Astrocyte (in vitro differentiated cells and primary cell): ENCODE results near the gene P2RY1. TPM values are rescaled to one million over a fixed set of nuclear protein-coding genes. Genes with fewer than 3 reads are reported as not detected.

Experiments used
- DNase-seq: peaks from one replicate; pipeline ENCODE4 v3.0.0-alpha.2; 2010; ENCODE audit warnings: low read depth
- FAIRE-seq: peaks from 2 replicates; lab custom pipeline; 2011; peaks lifted over from hg19 to GRCh38; lab: Jason Lieb, UNC
- H2AFZ ChIP-seq: 2 replicates; pipeline ENCODE4 v1.6.0; 2012; ENCODE audit warnings: low read depth, low read length, inconsistent platforms
- H3K27ac ChIP-seq: 2 replicates; pipeline ENCODE4 v1.5.1; 2011; ENCODE audit warnings: low read depth, low read length, inconsistent platforms
- H3K27me3 ChIP-seq: 2 replicates; pipeline ENCODE4 v1.6.0; 2011; ENCODE audit warnings: low read length, inconsistent platforms; ENCODE audit not compliant: insufficient read depth
- H3K36me3 ChIP-seq: 2 replicates; pipeline ENCODE4 v1.5.1; 2011; ENCODE audit warnings: low read length, inconsistent platforms; ENCODE audit not compliant: insufficient read depth
- H3K4me1 ChIP-seq: 2 replicates; pipeline ENCODE4 v1.5.1; 2011; ENCODE audit warnings: low read length, inconsistent platforms; ENCODE audit not compliant: insufficient read depth
- H3K4me2 ChIP-seq: 2 replicates; pipeline ENCODE4 v1.6.0; 2012; ENCODE audit warnings: low read length, inconsistent platforms
- H3K4me3 ChIP-seq: 2 replicates; pipeline ENCODE4 v1.5.1; 2011; ENCODE audit warnings: low read depth, mild to moderate bottlenecking, low read length, inconsistent platforms; ENCODE audit not compliant: insufficient read depth
- H3K79me2 ChIP-seq: 2 replicates; pipeline ENCODE4 v1.6.0; 2012; ENCODE audit warnings: mild to moderate bottlenecking, low read length, inconsistent platforms; ENCODE audit not compliant: insufficient read depth
- H3K9ac ChIP-seq: 2 replicates; pipeline ENCODE4 v1.6.0; 2012; ENCODE audit warnings: mild to moderate bottlenecking, low read length, inconsistent platforms
- H3K9me3 ChIP-seq: 2 replicates; pipeline ENCODE4 v1.5.1; 2012; ENCODE audit warnings: low read depth, mild to moderate bottlenecking, low read length, inconsistent platforms; ENCODE audit not compliant: insufficient read depth
- H4K20me1 ChIP-seq: 2 replicates; pipeline ENCODE4 v1.6.0; 2012; ENCODE audit warnings: low read length, inconsistent platforms; ENCODE audit not compliant: insufficient read depth
- H3K27ac Mint-ChIP-seq: one replicate; pipeline ENCODE4 v1.8.0; 2021; ENCODE audit warnings: mild to moderate bottlenecking, mixed read lengths; ENCODE audit not compliant: unreplicated experiment
- H3K27me3 Mint-ChIP-seq: one replicate; pipeline ENCODE4 v1.8.0; 2021; ENCODE audit warnings: low read depth, mixed read lengths; ENCODE audit not compliant: unreplicated experiment
- H3K36me3 Mint-ChIP-seq: one replicate; pipeline ENCODE4 v1.8.0; 2021; ENCODE audit warnings: low read depth, mixed read lengths; ENCODE audit not compliant: unreplicated experiment
- H3K4me1 Mint-ChIP-seq: one replicate; pipeline ENCODE4 v1.8.0; 2021; ENCODE audit warnings: low read depth, mixed read lengths; ENCODE audit not compliant: unreplicated experiment
- H3K4me3 Mint-ChIP-seq: one replicate; pipeline ENCODE4 v1.8.0; 2021; ENCODE audit warnings: mild to moderate bottlenecking, moderate library complexity, mixed read lengths; ENCODE audit not compliant: unreplicated experiment
- H3K9me3 Mint-ChIP-seq: one replicate; pipeline ENCODE4 v1.8.0; 2021; ENCODE audit warnings: mild to moderate bottlenecking, mixed read lengths; ENCODE audit not compliant: unreplicated experiment
- EZH2 ChIP-seq: IDR thresholded peaks from 2 replicates; pipeline ENCODE4 v1.6.1; 2012; ENCODE audit warnings: mild to moderate bottlenecking, low read length, inconsistent platforms; ENCODE audit not compliant: insufficient read depth
- total RNA-seq: library from RNA; stranded (reverse); gene quantifications from 2 replicates; pipeline ENCODE4 v1.2.1, GENCODE V29; 2021
- TF ChIP-seq, protein P1 (sequence below): IDR thresholded peaks from 2 replicates; pipeline ENCODE4 v1.5.1; 2011; ENCODE audit warnings: low read depth, mild to moderate bottlenecking, inconsistent platforms, low read length, moderate library complexity; ENCODE audit not compliant: insufficient read depth

P2RY1 gene
- total RNA-seq, 1 donor from 2014 or later = 1.4 TPM

DNA sequence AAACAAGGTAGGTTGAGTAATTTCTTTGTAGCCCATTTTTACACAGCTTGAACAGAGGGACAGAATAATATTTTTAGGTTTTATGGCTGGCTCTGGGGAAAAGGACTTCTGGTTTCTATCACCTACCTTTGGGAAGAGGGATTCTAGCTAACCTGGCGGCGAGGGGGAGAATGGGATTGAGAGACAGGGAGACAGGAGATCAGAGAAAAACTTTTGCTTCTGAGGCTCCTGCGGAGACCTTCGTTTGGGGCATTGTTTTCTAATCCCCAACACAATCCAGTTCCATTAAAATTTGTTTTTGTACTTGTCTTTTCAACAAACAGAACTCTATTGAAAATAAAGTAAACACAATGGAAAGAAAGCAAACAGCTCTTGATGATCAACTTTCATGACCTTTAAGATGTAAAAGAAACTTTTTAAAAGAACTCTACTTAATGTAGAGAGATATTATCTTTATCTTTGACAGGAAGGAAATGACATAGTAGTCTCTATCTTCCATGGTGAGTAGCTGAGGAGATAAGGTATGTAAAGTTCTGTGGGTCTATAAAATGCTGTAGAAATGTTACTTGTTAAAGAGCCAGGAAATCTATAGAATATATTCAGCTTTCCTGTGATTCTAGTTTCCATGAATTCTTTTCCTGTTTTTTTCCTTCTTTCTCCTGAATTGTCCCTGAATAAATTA, 37.0 kb upstream of the P2RY1 start:
- Histone ChIP-seq H3K36me3 (no peaks in the 10 kb centered on the region), H2AFZ (no peak overlapping the region), H3K9me3 (no peaks in the 10 kb centered on the region), H3K79me2 (no peaks in the 10 kb centered on the region), H3K27me3 (no peaks in the 10 kb centered on the region), H3K27ac (no peak overlapping the region), H3K4me2 (no peak overlapping the region), H4K20me1 (no peaks in the 10 kb centered on the region), H3K4me3 (no peak overlapping the region), H3K9ac (no peak overlapping the region), H3K4me1 (no peaks in the 10 kb centered on the region)
- no peak overlapping the region for H3K27ac Mint-ChIP-seq
- DNase-seq (no peak), FAIRE-seq (no peak)
- H3K27me3 Mint-ChIP-seq = no peaks in the 10 kb centered on the region
- H3K4me3 Mint-ChIP-seq = no peak overlapping the region
- no peaks in the 10 kb centered on the region for H3K36me3 Mint-ChIP-seq
- no peak for TF ChIP-seq EZH2
- TF ChIP-seq, protein P1, sequence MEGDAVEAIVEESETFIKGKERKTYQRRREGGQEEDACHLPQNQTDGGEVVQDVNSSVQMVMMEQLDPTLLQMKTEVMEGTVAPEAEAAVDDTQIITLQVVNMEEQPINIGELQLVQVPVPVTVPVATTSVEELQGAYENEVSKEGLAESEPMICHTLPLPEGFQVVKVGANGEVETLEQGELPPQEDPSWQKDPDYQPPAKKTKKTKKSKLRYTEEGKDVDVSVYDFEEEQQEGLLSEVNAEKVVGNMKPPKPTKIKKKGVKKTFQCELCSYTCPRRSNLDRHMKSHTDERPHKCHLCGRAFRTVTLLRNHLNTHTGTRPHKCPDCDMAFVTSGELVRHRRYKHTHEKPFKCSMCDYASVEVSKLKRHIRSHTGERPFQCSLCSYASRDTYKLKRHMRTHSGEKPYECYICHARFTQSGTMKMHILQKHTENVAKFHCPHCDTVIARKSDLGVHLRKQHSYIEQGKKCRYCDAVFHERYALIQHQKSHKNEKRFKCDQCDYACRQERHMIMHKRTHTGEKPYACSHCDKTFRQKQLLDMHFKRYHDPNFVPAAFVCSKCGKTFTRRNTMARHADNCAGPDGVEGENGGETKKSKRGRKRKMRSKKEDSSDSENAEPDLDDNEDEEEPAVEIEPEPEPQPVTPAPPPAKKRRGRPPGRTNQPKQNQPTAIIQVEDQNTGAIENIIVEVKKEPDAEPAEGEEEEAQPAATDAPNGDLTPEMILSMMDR = no peak
- H3K9me3 Mint-ChIP-seq = no peaks in the 10 kb centered on the region
- no peaks in the 10 kb centered on the region for H3K4me1 Mint-ChIP-seq

DNA sequence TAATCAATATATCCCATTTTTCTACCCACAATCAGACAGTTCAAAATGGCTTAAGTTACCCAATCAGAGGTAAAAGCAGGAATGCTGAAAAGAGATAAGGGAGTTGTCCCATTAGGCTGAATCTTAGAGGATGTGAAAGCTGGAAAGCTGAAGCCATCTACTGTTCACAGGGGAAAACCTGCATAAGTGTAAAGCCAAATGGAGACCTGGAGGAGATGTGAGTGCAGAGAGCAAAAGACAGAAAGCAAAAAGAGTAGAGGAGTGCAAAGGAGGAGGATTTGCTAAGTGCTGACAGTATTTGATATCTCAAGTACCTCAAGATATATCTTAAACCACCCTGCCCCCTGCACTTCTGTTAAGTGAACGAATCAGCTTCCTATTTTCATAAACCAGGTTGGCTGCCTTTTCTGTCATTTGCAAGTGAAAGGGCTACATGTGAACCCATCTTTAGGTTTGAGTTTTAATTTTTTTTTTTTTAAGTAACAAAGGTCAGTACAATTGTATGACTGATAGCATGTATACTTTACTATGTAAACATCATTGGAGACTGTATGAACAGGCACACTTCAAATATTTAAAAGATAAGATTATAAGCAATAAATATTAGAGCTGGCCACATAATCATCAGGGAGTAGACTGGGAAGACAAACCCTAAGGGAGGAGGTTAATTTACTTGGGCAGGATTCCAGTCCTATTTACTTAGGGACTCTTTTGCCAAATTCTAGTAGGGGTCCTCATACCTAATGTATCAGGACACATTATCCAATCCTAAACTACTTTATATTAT, 22.8 kb upstream of the P2RY1 start:
- no peaks in the 10 kb centered on the region for H3K9me3 Mint-ChIP-seq
- Histone ChIP-seq H4K20me1 (no peaks in the 10 kb centered on the region), H3K4me2 (no peak overlapping the region), H3K9ac (no peak overlapping the region), H3K27ac (no peak overlapping the region), H3K36me3 (no peaks in the 10 kb centered on the region), H3K79me2 (no peaks in the 10 kb centered on the region), H3K4me1 (no peaks in the 10 kb centered on the region), H2AFZ (no peak overlapping the region), H3K9me3 (no peaks in the 10 kb centered on the region), H3K27me3 (no peaks in the 10 kb centered on the region), H3K4me3 (no peak overlapping the region)
- H3K4me1 Mint-ChIP-seq = no peaks in the 10 kb centered on the region
- FAIRE-seq = no peak
- TF ChIP-seq, protein P1 = no peak
- TF ChIP-seq EZH2 = no peak
- H3K4me3 Mint-ChIP-seq = no peak overlapping the region
- H3K27me3 Mint-ChIP-seq = no peaks in the 10 kb centered on the region
- DNase-seq = no peak
- H3K27ac Mint-ChIP-seq = no peak overlapping the region
- H3K36me3 Mint-ChIP-seq = no peaks in the 10 kb centered on the region

DNA sequence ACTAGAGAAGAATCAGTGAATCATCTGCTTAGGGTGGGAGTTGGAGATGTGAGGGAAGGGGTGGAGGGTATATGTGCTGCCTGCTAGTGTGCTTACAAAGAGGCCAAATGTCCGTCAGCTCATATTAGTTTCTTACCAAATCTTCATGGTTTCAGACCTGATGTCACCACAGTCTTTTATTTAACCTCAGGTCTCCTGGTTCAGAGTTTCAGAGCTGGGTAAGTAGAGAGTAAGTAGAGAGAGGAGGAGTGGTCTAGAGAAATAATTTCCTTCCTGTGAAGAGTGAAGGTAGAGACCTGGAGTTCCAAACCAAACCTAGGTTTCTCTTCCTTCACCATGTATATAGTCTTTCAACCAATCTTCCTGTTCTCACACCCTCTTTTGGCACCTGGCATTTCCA, 17.5 kb upstream of the P2RY1 start:
- Histone ChIP-seq H3K36me3 (no peaks in the 10 kb centered on the region), H4K20me1 (no peaks in the 10 kb centered on the region), H3K9ac (no peak overlapping the region), H3K27me3 (no peaks in the 10 kb centered on the region), H2AFZ (no peak overlapping the region), H3K4me3 (no peak overlapping the region), H3K79me2 (no peaks in the 10 kb centered on the region), H3K9me3 (no peaks in the 10 kb centered on the region), H3K4me1 (no peaks in the 10 kb centered on the region), H3K27ac (no peak overlapping the region), H3K4me2 (no peak overlapping the region)
- Mint-ChIP-seq H3K9me3 (no peaks in the 10 kb centered on the region), H3K27me3 (no peaks in the 10 kb centered on the region), H3K4me1 (no peaks in the 10 kb centered on the region), H3K27ac (no peak overlapping the region), H3K4me3 (no peak overlapping the region), H3K36me3 (no peaks in the 10 kb centered on the region)
- DNase-seq (no peak), FAIRE-seq (no peak)
- TF ChIP-seq, protein P1 = no peak
- no peak for TF ChIP-seq EZH2
